Activated naive CD8-positive, alpha-beta T cell treated with anti-CD3 and anti-CD28 coated beads, Interleukin-2, amount 50 U/mL, for 16 hours (primary cell): ENCODE data around the gene SYT7.
"Not testable (repeated sequence)": the region's sequence is repeated elsewhere in the genome, so short reads cannot be mapped to it uniquely, and the experiment has no call there.

ENCODE experiments used
- DNase-seq: peaks from one replicate; pipeline ENCODE4 v3.0.0-alpha.2; 2020; ENCODE audit warnings: low read depth, low spot score

SYT7 gene

GRCh38 chr11:61477126-61477525 lies 103.8 kb downstream of the SYT7 start:
- DNase-seq = no peak

DNA sequence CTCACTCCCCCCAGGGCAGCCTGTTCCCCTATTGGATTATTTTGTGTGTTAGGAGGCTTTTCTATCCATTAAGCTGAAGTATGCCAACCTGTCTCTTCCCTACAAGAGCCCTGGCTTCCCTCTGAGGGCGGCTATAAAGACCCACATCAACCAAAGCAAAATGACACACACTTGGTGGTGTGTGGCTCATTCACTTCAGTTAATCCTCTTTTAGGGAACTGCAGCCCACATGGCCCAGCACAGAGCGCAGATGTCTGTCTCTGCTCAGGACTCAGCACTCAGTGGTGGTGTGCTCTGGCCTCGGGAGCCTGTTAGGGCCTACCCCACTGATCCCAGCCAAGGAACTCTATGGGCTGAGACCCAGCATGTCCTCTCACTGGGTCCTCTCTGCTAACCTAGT lies 104.5 kb downstream of the SYT7 start:
- no peak for DNase-seq

DNA sequence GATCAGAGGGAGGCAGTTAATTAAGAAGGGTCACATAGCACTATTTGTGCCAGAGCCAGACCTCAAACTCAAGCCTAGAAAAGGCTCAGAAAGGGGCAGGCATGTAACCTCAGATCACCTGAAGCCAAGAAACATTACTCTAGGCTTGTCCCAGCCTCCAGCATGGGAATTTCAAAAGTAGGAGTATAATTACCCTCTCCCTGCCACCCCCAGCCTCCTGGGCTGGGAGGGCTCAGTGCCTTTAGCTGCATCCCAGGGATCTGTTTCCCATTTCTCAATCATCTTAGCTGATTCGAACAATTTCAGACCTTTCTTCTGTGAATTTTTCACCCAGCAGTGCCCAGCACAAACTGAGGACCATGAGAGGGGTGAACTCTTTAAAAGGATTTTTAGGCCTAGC lies 105.4 kb downstream of the SYT7 start:
- no peak for DNase-seq

- DNase-seq = no peak
Observed at GRCh38 chr11:61474013-61474643, 106.7 kb downstream of the SYT7 start.

GRCh38 chr11:61473370-61474012 lies 107.4 kb downstream of the SYT7 start:
- no peak for DNase-seq

DNA sequence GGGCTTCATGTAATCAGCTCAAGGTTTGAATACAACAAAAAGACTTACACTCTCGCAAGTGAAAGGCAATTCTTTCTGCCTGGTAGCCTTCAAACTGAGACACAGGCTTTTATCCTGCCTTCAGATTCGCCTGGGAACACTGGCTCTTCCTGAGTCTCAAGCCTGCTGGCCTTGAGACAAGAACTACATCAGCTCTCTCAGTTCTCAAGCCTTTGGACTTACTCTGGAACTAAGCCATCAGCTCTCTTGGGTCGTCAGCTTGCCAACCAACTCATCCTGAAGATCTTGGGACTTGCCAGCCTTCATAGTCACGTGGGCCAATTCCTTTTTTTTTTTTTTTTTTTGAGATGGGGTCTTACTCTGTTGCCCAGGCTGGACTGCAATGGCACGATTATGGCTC lies 108.0 kb downstream of the SYT7 start:
- DNase-seq = no peak

DNA sequence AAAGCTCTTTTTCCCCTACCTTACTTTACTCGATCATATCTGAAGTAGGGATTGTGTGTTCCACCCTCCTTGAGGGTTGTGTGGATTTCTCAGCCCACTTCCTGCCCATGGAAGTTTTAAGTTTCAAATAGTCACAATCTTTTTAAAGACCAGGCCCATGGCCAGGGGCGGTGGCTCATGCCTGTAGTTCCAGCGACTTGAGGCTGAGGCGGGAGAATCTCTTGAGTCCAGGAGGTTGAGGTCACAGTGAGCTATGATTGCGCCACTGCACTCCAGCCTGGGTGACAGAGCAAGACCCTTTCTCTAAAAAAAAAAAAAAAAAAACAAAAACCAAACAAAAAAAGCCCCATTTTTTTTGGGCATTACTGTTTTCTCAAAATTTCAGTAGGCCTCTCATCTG lies 108.6 kb downstream of the SYT7 start:
- no peak for DNase-seq

DNA sequence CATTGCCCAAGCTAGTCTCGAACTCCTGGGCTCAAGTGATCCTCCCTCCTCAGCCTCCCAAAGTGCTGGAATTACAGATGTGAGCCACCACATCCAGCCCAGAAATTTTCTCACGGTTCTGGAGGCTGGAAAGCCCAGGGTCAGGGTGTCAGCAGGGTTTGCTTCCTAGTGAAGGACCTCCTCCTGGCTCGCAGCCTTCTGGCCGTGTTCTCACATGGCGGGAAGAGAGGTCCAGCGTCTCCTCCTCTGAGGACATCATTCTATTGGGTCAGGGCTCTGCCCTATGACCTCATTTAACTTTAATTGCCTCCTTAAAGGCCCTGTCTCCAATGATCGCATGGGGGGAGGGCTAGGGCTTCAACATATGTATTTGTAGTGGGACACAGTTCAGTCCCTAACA lies 112.9 kb downstream of the SYT7 start:
- DNase-seq = no peak

DNA sequence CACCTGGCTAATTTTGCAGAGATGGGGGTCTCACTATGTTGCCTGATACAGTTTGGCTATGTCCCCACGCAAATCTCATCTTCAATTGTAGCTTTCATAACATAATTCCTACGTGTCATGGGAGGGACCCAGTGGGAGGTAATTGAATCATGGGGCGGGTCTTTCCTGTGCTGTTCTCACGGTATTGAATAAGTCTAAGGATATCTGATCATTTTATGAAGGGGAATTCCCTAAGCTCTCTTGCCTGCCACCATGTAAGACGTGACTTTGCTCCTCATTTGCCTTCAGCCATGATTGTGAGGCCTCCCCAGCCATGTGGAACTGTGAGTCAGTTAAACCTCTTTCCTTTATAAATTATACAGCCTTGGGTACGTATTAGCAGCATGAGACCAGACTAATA lies 113.3 kb downstream of the SYT7 start:
- DNase-seq = not testable (repeated sequence)
